Esophagus (tissue), 2 donors: ENCODE results near the gene FOS. TPM values are rescaled to one million over a fixed set of nuclear protein-coding genes. Genes with fewer than 3 reads are reported as not detected.
A peak's percentile ranks its signal among the peaks of the same experiment; 100 is the strongest.

ENCODE experiments used
- H3K27ac ChIP-seq, 2 donors: one replicate each; pipeline ENCODE4 v1.5.1; 2013; ENCODE audit warnings: low read depth in 2 of 2, mild to moderate bottlenecking in 2 of 2, inconsistent platforms in 1 of 2, low read length in 1 of 2, moderate library complexity in 1 of 2
- H3K27me3 ChIP-seq, 2 donors: one replicate each; pipeline ENCODE4 v1.6.1; 2013; ENCODE audit warnings: low read length in 2 of 2, control low read depth in 1 of 2, mild to moderate bottlenecking in 1 of 2; ENCODE audit not compliant: insufficient read depth in 2 of 2, control insufficient read depth in 1 of 2
- H3K36me3 ChIP-seq, 2 donors: one replicate each; pipeline ENCODE4 v1.6.1; 2013; ENCODE audit warnings: low read length in 1 of 2; ENCODE audit not compliant: control insufficient read depth in 2 of 2, insufficient read depth in 2 of 2
- H3K4me1 ChIP-seq, 2 donors: one replicate each; pipeline ENCODE4 v1.6.1; 2013; ENCODE audit warnings: low read length in 1 of 2; ENCODE audit not compliant: control insufficient read depth in 2 of 2, insufficient read depth in 2 of 2
- H3K4me3 ChIP-seq, 2 donors: one replicate each; pipeline ENCODE4 v1.5.1; 2013; ENCODE audit warnings: low read length in 2 of 2, mild to moderate bottlenecking in 2 of 2, low read depth in 1 of 2, moderate library complexity in 1 of 2
- H3K9me3 ChIP-seq, 2 donors: one replicate each; pipeline ENCODE4 v1.6.1; 2013; ENCODE audit warnings: mild to moderate bottlenecking in 2 of 2, low read depth in 1 of 2, low read length in 1 of 2, moderate library complexity in 1 of 2; ENCODE audit not compliant: control insufficient read depth in 2 of 2, insufficient read depth in 1 of 2
- WGBS, 2 donors: extraction: QIAGEN DNeasy Blood & Tissue Kit; methylation state at CpG; one replicate each; pipeline ENCODE4 v1.1.7; 2013; 5-methylcytosine and 5-hydroxymethylcytosine counted together
- polyA plus RNA-seq, 2 donors: library from polyadenylated mRNA; stranded (reverse); fragments of 200-250 nt; gene quantifications; one replicate each; pipeline ENCODE4 v1.2.3, GENCODE V29; 2013
- donor health status: healthy with polysubstance abuse.
- donor health status: Bipolar disorder and iron deficiency.

Gene FOS
- polyA plus RNA-seq, 2 donors, result 99.5 to 102 TPM

- Histone ChIP-seq H3K9me3 (no peaks in the 10 kb centered on the region), H3K4me3 (no peak overlapping the region), H3K27ac (peak overlapping the region in 1 of 2 donors; percentile 18), H3K4me1 (peaks cover 0 to 6% of the 10 kb centered on the region in 2 donors), H3K27me3 (no peaks in the 10 kb centered on the region), H3K36me3 (no peaks in the 10 kb centered on the region)
- 73% methylated on average over 6 of the region's 6 CpGs for WGBS, 2 donors
Observed at GRCh38 chr14:75274050-75274898, 4.4 kb upstream of the FOS start.

- no peaks in the 10 kb centered on the region for H3K9me3 ChIP-seq
- no peak overlapping the region for H3K4me3 ChIP-seq
- H3K36me3 ChIP-seq, result peaks cover 0 to 3% of the 10 kb centered on the region in 2 donors
- WGBS, 2 donors, result 46 to 55% methylated on average over 9 of the region's 9 CpGs
- peak overlapping the region; percentile 18 to 63 for H3K27ac ChIP-seq
- peaks cover 0 to 11% of the 10 kb centered on the region in 2 donors for H3K4me1 ChIP-seq
- no peaks in the 10 kb centered on the region for H3K27me3 ChIP-seq
Observed at GRCh38 chr14:75274899-75275569, 3.6 kb upstream of the FOS start.

DNA sequence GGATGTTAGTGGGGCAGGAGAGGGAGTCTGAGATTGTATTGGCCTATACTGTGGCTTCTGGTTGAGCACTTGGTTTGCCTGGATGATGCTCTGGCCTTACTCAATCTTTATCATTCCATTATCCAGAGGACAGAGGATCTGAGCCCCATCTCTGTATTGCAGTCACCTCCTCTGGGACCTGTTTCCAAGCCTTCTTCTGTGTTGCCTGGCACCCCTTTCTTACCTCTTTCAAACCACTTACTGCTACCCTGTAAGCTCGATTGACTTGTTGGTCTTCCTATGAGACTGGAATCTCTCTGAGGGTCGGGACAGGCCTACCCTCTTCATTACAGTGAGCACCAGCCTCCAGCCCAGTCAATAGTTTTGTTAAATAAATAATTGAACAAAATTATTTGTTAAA is 3.0 kb upstream of the FOS start:
- peaks cover 0 to 4% of the 10 kb centered on the region in 2 donors for H3K36me3 ChIP-seq
- H3K4me1 ChIP-seq, result peaks cover 0 to 14% of the 10 kb centered on the region in 2 donors
- WGBS, 2 donors, result 74 to 75% methylated on average over 2 of the region's 2 CpGs
- no peaks in the 10 kb centered on the region for H3K9me3 ChIP-seq
- H3K4me3 ChIP-seq, result no peak overlapping the region
- no peaks in the 10 kb centered on the region for H3K27me3 ChIP-seq
- peak overlapping the region; percentile 14 to 18 for H3K27ac ChIP-seq

DNA sequence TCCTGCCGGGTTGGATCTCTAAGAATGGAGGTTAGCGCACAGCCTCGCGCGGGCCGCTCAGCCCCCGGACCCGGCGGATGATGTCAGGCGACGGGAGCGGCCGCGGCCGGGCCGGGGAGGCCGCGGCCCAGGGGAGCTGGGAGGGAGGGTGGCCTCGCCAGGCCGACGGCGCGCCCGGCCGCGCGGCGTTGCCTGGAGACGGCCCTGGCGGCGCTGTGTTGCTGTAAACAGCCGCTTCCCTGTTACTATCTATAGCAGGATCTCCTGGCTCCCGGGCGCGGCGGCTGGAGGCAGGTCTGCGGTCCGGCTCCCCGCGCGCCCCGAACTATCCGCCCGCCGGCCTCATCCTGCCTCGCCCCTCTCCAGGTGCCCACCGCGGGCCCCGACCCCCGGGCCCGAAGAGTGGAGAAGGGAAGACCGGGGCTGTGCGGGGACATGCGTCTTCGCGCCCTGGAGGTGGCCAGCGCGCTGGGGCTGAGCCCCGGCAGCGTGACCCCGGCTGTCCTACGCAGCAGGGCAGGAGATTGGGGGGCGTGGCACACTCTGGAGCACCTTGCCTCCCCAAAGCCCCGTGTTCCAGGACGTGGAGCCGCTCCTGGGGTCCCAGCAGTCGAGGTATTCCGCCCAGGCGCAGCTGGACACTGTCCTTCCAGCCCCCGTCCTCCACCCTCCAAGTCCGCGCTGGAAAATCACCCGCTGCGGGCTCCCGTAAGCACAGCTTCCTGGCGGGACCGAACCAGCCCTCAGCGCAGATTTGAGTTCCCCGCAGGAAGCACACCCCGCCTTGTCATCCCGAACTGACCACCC is 1.4 kb upstream of the FOS start:
- Histone ChIP-seq H3K4me1 (peaks cover 6 to 21% of the 10 kb centered on the region in 2 donors), H3K4me3 (peak overlapping the region; percentile 53 to 70), H3K36me3 (peaks cover 0 to 13% of the 10 kb centered on the region in 2 donors), H3K9me3 (no peaks in the 10 kb centered on the region), H3K27ac (peak overlapping the region; percentile 97 to 98), H3K27me3 (no peaks in the 10 kb centered on the region)
- WGBS, 2 donors, result 0 to 1% methylated on average over 60 to 81 of the region's 81 CpGs

DNA sequence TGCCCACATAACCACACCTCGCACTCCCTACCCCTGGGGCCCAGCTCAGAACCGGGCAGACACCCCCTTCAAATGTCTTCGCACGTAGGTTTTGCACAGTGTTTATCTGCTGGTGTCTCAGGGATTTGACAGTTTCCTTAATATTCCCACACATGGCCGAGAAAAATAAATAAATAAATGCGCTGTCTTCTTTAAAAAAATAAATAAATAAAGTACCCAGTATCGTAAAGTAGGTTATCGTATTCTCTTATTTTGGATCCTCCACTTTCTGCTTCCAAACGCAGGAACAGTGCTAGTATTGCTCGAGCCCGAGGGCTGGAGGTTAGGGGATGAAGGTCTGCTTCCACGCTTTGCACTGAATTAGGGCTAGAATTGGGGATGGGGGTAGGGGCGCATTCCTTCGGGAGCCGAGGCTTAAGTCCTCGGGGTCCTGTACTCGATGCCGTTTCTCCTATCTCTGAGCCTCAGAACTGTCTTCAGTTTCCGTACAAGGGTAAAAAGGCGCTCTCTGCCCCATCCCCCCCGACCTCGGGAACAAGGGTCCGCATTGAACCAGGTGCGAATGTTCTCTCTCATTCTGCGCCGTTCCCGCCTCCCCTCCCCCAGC is 710 bp upstream of the FOS start:
- H3K36me3 ChIP-seq, result peaks cover 0 to 13% of the 10 kb centered on the region in 2 donors
- no peaks in the 10 kb centered on the region for H3K27me3 ChIP-seq
- peaks cover 6 to 21% of the 10 kb centered on the region in 2 donors for H3K4me1 ChIP-seq
- peak overlapping the region; percentile 53 to 70 for H3K4me3 ChIP-seq
- 0% methylated on average over 26 to 27 of the region's 27 CpGs for WGBS, 2 donors
- peak overlapping the region; percentile 97 to 98 for H3K27ac ChIP-seq
- H3K9me3 ChIP-seq, result no peaks in the 10 kb centered on the region

DNA sequence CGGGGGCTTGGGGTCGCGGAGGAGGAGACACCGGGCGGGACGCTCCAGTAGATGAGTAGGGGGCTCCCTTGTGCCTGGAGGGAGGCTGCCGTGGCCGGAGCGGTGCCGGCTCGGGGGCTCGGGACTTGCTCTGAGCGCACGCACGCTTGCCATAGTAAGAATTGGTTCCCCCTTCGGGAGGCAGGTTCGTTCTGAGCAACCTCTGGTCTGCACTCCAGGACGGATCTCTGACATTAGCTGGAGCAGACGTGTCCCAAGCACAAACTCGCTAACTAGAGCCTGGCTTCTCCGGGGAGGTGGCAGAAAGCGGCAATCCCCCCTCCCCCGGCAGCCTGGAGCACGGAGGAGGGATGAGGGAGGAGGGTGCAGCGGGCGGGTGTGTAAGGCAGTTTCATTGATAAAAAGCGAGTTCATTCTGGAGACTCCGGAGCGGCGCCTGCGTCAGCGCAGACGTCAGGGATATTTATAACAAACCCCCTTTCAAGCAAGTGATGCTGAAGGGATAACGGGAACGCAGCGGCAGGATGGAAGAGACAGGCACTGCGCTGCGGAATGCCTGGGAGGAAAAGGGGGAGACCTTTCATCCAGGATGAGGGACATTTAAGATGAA is 630 bp downstream of the FOS start:
- H3K27ac ChIP-seq, result peak overlapping the region; percentile 81 to 88
- peaks cover 0 to 13% of the 10 kb centered on the region in 2 donors for H3K36me3 ChIP-seq
- peaks cover 6 to 21% of the 10 kb centered on the region in 2 donors for H3K4me1 ChIP-seq
- no peaks in the 10 kb centered on the region for H3K27me3 ChIP-seq
- 1% methylated on average over 37 to 38 of the region's 38 CpGs for WGBS, 2 donors
- H3K9me3 ChIP-seq, result no peaks in the 10 kb centered on the region
- peak overlapping the region; percentile 70 to 91 for H3K4me3 ChIP-seq

DNA sequence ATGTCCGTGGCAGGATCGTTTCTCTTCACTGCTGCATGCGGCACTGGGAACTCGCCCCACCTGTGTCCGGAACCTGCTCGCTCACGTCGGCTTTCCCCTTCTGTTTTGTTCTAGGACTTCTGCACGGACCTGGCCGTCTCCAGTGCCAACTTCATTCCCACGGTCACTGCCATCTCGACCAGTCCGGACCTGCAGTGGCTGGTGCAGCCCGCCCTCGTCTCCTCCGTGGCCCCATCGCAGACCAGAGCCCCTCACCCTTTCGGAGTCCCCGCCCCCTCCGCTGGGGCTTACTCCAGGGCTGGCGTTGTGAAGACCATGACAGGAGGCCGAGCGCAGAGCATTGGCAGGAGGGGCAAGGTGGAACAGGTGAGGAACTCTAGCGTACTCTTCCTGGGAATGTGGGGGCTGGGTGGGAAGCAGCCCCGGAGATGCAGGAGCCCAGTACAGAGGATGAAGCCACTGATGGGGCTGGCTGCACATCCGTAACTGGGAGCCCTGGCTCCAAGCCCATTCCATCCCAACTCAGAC is 1.2 kb downstream of the FOS start:
- no peaks in the 10 kb centered on the region for H3K9me3 ChIP-seq
- 10 to 11% methylated on average over 26 of the region's 26 CpGs for whole genome bisulfite sequencing, 2 donors

DNA sequence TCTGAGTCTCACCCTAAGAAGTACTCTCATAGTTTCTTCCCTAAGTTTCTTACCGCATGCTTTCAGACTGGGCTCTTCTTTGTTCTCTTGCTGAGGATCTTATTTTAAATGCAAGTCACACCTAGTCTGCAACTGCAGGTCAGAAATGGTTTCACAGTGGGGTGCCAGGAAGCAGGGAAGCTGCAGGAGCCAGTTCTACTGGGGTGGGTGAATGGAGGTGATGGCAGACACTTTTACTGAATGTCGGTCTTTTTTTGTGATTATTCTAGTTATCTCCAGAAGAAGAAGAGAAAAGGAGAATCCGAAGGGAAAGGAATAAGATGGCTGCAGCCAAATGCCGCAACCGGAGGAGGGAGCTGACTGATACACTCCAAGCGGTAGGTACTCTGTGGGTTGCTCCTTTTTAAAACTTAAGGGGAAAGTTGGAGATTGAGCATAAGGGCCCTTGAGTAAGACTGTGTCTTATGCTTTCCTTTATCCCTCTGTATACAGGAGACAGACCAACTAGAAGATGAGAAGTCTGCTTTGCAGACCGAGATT is 1.7 kb downstream of the FOS start:
- peak overlapping the region in 1 of 2 donors; percentile 81 for H3K27ac ChIP-seq
- peak overlapping the region; percentile 70 to 91 for H3K4me3 ChIP-seq
- H3K9me3 ChIP-seq, result no peaks in the 10 kb centered on the region
- no peaks in the 10 kb centered on the region for H3K27me3 ChIP-seq
- H3K4me1 ChIP-seq, result peaks cover 6 to 19% of the 10 kb centered on the region in 2 donors
- WGBS, 2 donors, result 81 to 83% methylated on average over 7 of the region's 7 CpGs
- H3K36me3 ChIP-seq, result peaks cover 0 to 13% of the 10 kb centered on the region in 2 donors

More for the DNA sequence above, 1.2 kb downstream of the FOS start:
- H3K4me1 ChIP-seq, result peaks cover 6 to 19% of the 10 kb centered on the region in 2 donors
- peak overlapping the region; percentile 70 to 91 for H3K4me3 ChIP-seq
- H3K36me3 ChIP-seq, result peaks cover 0 to 13% of the 10 kb centered on the region in 2 donors
- no peaks in the 10 kb centered on the region for H3K27me3 ChIP-seq
- peak overlapping the region; percentile 81 to 88 for H3K27ac ChIP-seq
